ENCODE measurements around the gene ICE1.

Gene ICE1

DNA sequence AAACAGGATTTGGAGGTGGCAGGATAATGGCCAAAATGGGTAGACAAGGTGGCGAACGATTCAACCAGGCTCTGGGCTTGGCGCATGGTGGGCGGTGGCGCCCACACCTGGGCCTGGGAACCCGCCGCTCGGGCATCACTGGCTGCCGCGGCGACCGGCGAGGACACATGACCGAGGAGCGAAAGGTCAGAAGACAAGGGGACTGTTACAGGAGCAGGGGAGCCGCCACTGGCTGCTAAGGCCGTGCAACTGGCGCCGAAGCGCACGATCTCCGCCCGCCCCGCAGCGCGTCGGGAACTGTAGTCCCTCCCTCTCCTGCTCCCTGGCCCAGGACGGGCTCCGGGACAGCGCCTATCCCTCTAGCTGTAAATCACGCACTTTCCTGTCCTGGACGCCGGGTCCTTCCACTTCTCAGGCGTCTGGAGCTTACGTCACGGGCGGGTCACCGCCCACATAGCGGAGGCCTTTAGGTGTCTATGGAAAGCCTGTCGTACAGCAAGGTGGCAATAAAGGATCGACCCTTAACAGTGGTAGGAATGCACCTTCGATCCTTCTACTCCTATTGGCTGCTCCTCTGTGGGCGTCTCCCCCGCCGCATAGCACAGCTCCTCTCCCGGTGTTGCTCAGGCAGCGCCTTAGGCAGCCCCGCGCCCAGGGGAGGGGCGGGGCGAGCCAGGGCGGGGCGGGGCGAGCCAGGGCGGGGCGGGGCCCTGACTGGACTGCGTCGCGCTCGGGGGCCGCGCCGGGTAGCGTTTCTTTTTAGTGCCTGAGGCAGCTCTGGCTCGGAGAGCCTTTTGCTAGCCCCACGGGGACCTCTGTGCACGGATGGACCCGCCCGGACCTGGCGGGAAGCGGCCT is at the start of gene ICE1:
Gene ICE1, plus strand, starts transcription at position 717 of the 858 bp plus-strand sequence. CDS start 239 bp downstream, outside the sequence.
- H3K27me3 ChIP-seq (ENCODE audit: control insufficient read depth, insufficient read depth, low read length) = no peaks in the 10 kb centered on the region
- no peaks in the 10 kb centered on the region for H3K9me3 ChIP-seq (ENCODE audit: control insufficient read depth, low read length)
- H3K4me3 ChIP-seq (ENCODE audit: low read length) = peak within 1 kb of the TSS; percentile 72
- H3K36me3 ChIP-seq (ENCODE audit: control insufficient read depth, insufficient read depth, low read length) = no peaks in the 10 kb centered on the region
- peaks cover 21% of the 10 kb centered on the region for H3K4me1 ChIP-seq (ENCODE audit: control insufficient read depth, insufficient read depth, low read length)
- H3K9ac ChIP-seq (ENCODE audit: low read length) = peak within 1 kb of the TSS; percentile 84

GRCh38 chr5:5372930-5373329 is 49.5 kb upstream of the ICE1 start:
- Histone ChIP-seq H3K4me3 (ENCODE audit: low read length) (no peak overlapping the region), H3K36me3 (ENCODE audit: control insufficient read depth, insufficient read depth, low read length) (no peaks in the 10 kb centered on the region), H3K9me3 (ENCODE audit: control insufficient read depth, low read length) (no peaks in the 10 kb centered on the region), H3K9ac (ENCODE audit: low read length) (no peak overlapping the region), H3K4me1 (ENCODE audit: control insufficient read depth, insufficient read depth, low read length) (no peaks in the 10 kb centered on the region), H3K27me3 (ENCODE audit: control insufficient read depth, insufficient read depth, low read length) (no peaks in the 10 kb centered on the region)

GRCh38 chr5:5373351-5373989 is 49.0 kb upstream of the ICE1 start:
- Histone ChIP-seq H3K27me3 (ENCODE audit: control insufficient read depth, insufficient read depth, low read length) (no peaks in the 10 kb centered on the region), H3K9ac (ENCODE audit: low read length) (no peak overlapping the region), H3K4me3 (ENCODE audit: low read length) (no peak overlapping the region), H3K36me3 (ENCODE audit: control insufficient read depth, insufficient read depth, low read length) (no peaks in the 10 kb centered on the region), H3K9me3 (ENCODE audit: control insufficient read depth, low read length) (no peaks in the 10 kb centered on the region), H3K4me1 (ENCODE audit: control insufficient read depth, insufficient read depth, low read length) (no peaks in the 10 kb centered on the region)

- no peak overlapping the region for H3K9ac ChIP-seq (ENCODE audit: low read length)
- no peaks in the 10 kb centered on the region for H3K4me1 ChIP-seq (ENCODE audit: control insufficient read depth, insufficient read depth, low read length)
- H3K27me3 ChIP-seq (ENCODE audit: control insufficient read depth, insufficient read depth, low read length) = no peaks in the 10 kb centered on the region
- no peak overlapping the region for H3K4me3 ChIP-seq (ENCODE audit: low read length)
- no peaks in the 10 kb centered on the region for H3K9me3 ChIP-seq (ENCODE audit: control insufficient read depth, low read length)
- H3K36me3 ChIP-seq (ENCODE audit: control insufficient read depth, insufficient read depth, low read length) = no peaks in the 10 kb centered on the region
Measured at GRCh38 chr5:5374009-5374715, 48.3 kb upstream of the ICE1 start.

DNA sequence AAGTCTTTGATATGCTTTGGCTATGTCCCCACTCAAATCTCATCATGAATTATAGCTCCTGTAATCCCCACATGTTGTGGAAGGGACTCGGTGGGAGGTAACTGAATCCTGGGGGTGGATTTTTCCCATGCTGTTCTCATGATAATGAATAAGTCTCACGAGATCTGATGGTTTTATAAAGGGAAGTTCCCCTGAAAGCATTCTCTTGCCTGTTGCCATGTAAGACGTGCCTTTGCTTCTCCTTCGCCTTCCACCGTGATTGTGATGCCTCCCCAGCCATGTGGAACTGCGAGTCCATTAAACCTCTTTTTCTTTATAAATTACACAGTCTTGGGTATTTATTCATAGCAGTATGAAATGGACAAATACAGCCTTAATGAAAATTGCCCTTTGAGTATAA is 44.7 kb upstream of the ICE1 start:
- H3K36me3 ChIP-seq (ENCODE audit: control insufficient read depth, insufficient read depth, low read length) = no peaks in the 10 kb centered on the region
- no peak overlapping the region for H3K4me3 ChIP-seq (ENCODE audit: low read length)
- H3K9ac ChIP-seq (ENCODE audit: low read length) = no peak overlapping the region
- H3K4me1 ChIP-seq (ENCODE audit: control insufficient read depth, insufficient read depth, low read length) = no peaks in the 10 kb centered on the region
- no peaks in the 10 kb centered on the region for H3K9me3 ChIP-seq (ENCODE audit: control insufficient read depth, low read length)
- H3K27me3 ChIP-seq (ENCODE audit: control insufficient read depth, insufficient read depth, low read length) = no peaks in the 10 kb centered on the region

GRCh38 chr5:5378531-5378930 is 43.9 kb upstream of the ICE1 start:
- Histone ChIP-seq H3K36me3 (ENCODE audit: control insufficient read depth, insufficient read depth, low read length) (no peaks in the 10 kb centered on the region), H3K4me1 (ENCODE audit: control insufficient read depth, insufficient read depth, low read length) (no peaks in the 10 kb centered on the region), H3K4me3 (ENCODE audit: low read length) (no peak overlapping the region), H3K9ac (ENCODE audit: low read length) (no peak overlapping the region), H3K27me3 (ENCODE audit: control insufficient read depth, insufficient read depth, low read length) (no peaks in the 10 kb centered on the region), H3K9me3 (ENCODE audit: control insufficient read depth, low read length) (no peaks in the 10 kb centered on the region)

- Histone ChIP-seq H3K36me3 (ENCODE audit: control insufficient read depth, insufficient read depth, low read length) (no peaks in the 10 kb centered on the region), H3K9ac (ENCODE audit: low read length) (no peak overlapping the region), H3K9me3 (ENCODE audit: control insufficient read depth, low read length) (no peaks in the 10 kb centered on the region), H3K27me3 (ENCODE audit: control insufficient read depth, insufficient read depth, low read length) (no peaks in the 10 kb centered on the region), H3K4me1 (ENCODE audit: control insufficient read depth, insufficient read depth, low read length) (no peaks in the 10 kb centered on the region), H3K4me3 (ENCODE audit: low read length) (no peak overlapping the region)
Measured at GRCh38 chr5:5380298-5380697, 42.2 kb upstream of the ICE1 start.

DNA sequence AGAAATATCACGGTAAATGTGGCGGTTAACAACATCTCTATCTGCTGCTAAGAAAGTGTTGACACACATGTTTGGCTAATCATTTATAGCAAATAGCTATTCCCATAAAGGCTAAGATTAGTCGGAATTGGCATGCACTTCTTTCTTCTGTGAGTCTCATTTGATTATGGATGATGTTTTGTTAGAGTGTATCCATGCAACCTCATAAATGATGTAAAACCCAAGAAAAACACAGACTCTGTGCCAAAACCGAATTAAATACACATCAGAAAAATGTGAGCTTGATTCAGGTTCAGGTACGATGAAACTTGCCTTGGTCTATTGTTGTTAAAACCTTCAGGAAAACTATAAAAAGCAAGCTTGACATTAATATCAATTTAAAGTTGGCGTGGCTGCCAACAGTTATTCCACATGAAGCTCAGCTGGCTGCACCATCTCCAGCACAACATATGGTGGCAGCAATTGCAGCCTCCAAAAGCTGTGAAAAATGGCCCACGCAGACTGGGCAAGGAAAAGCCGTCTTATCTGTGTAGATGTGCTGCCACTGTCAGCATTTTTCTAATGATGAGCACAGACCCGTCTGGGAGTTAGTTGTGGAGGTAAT is 41.1 kb upstream of the ICE1 start:
- Histone ChIP-seq H3K36me3 (ENCODE audit: control insufficient read depth, insufficient read depth, low read length) (no peaks in the 10 kb centered on the region), H3K9me3 (ENCODE audit: control insufficient read depth, low read length) (no peaks in the 10 kb centered on the region), H3K27me3 (ENCODE audit: control insufficient read depth, insufficient read depth, low read length) (no peaks in the 10 kb centered on the region), H3K9ac (ENCODE audit: low read length) (no peak overlapping the region), H3K4me1 (ENCODE audit: control insufficient read depth, insufficient read depth, low read length) (no peaks in the 10 kb centered on the region), H3K4me3 (ENCODE audit: low read length) (no peak overlapping the region)

GRCh38 chr5:5383461-5383860 is 39.0 kb upstream of the ICE1 start:
- H3K9me3 ChIP-seq (ENCODE audit: control insufficient read depth, low read length) = no peaks in the 10 kb centered on the region
- no peaks in the 10 kb centered on the region for H3K27me3 ChIP-seq (ENCODE audit: control insufficient read depth, insufficient read depth, low read length)
- H3K4me1 ChIP-seq (ENCODE audit: control insufficient read depth, insufficient read depth, low read length) = no peaks in the 10 kb centered on the region
- H3K36me3 ChIP-seq (ENCODE audit: control insufficient read depth, insufficient read depth, low read length) = no peaks in the 10 kb centered on the region
- H3K9ac ChIP-seq (ENCODE audit: low read length) = no peak overlapping the region
- H3K4me3 ChIP-seq (ENCODE audit: low read length) = no peak overlapping the region

DNA sequence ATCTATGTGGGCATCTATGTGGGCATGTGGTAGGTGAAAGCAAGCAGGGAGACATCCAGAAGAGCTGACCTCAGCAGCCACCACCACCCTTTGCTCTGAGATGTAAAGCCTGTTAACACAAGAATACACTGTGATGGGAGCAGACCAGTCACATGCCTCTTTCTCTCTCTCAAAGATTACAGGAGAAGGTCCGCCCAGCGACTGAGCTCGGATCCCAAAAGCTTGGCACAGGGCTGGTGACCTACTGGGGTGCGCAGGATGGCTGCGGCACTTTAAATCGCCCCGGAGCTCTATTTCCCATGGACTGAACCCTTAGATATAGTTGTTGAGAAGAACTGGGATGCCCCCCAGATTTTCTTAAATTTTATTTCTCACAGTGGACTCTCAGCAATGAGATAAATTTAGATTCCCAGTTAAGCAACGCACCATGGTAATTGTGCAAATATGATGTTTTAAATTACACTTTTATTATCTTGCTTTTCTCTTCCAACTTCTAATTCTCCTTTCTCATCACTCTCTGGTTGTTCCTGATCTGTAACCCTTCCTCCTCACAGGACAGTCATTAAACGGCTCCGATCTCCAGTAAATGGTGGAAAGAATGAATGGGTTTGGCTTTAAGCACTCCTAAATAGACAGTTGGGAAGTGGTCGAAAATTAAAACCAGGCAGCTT is 37.7 kb upstream of the ICE1 start:
- no peaks in the 10 kb centered on the region for H3K9me3 ChIP-seq (ENCODE audit: control insufficient read depth, low read length)
- H3K36me3 ChIP-seq (ENCODE audit: control insufficient read depth, insufficient read depth, low read length) = no peaks in the 10 kb centered on the region
- H3K27me3 ChIP-seq (ENCODE audit: control insufficient read depth, insufficient read depth, low read length) = no peaks in the 10 kb centered on the region
- no peak overlapping the region for H3K4me3 ChIP-seq (ENCODE audit: low read length)
- no peak overlapping the region for H3K9ac ChIP-seq (ENCODE audit: low read length)
- no peaks in the 10 kb centered on the region for H3K4me1 ChIP-seq (ENCODE audit: control insufficient read depth, insufficient read depth, low read length)

- Histone ChIP-seq H3K27me3 (ENCODE audit: control insufficient read depth, insufficient read depth, low read length) (no peaks in the 10 kb centered on the region), H3K4me3 (ENCODE audit: low read length) (no peak overlapping the region), H3K9ac (ENCODE audit: low read length) (no peak overlapping the region), H3K4me1 (ENCODE audit: control insufficient read depth, insufficient read depth, low read length) (no peaks in the 10 kb centered on the region), H3K36me3 (ENCODE audit: control insufficient read depth, insufficient read depth, low read length) (no peaks in the 10 kb centered on the region), H3K9me3 (ENCODE audit: control insufficient read depth, low read length) (no peaks in the 10 kb centered on the region)
Measured at GRCh38 chr5:5385331-5385662, 37.2 kb upstream of the ICE1 start.
